Uterus (tissue), 2 donors: ENCODE results near the gene ACAP3.

Source experiments
- CTCF ChIP-seq, 4 experiments: fragments of 200-600 bp in 2 of 4; fragments of 450-650 bp in 2 of 4; sonication (generic) in 2 of 4; IDR thresholded peaks; one replicate each; pipeline ENCODE4 v1.5.1; 2016 to 2019; ENCODE audit warnings: antibody characterized with exemption in 4 of 4, mild to moderate bottlenecking in 2 of 4, moderate library complexity in 1 of 4
- POLR2A ChIP-seq, 2 donors: fragments of 450-650 bp; IDR thresholded peaks; one replicate each; pipeline ENCODE4 v1.6.1; 2016; ENCODE audit warnings: antibody characterized with exemption in 2 of 2, mild to moderate bottlenecking in 1 of 2, moderate library complexity in 1 of 2

DNA sequence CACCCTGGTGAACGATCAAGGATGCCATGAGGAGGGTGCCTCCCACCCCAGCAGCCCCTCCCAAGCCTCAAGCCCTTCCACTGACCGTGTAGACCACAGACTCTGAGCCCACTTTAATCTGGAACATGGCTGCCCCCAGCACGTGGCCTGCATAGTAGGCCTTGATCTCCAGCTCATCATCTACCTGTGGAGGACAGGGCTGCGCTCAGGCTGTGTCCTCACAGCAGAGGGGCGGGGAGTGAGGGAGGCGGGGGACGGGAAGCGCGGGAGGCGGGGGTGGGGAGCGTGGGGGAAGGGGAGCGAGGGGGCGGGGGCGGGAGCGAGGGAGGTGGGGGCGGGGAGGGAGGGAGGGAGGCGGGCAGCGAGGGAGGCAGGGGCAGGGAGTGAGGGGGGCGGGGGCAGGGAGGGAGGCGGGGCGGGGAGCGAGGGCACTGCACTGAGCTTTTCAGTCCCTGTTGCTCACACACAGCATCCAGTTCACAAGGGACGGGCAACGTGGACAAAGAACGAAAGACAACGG is 7.8 kb upstream of the ACAP3 start:
- TF ChIP-seq CTCF (IDR thresholded peaks at IDR 0.05) = no peak
- no peak for TF ChIP-seq POLR2A (IDR thresholded peaks at IDR 0.05)
